EL (cell line): ENCODE results near the gene KLHL11.

Experiments used
- DNase-seq: peaks from one replicate; pipeline ENCODE4 v3.0.0-alpha.2; 2016

Gene KLHL11

DNA sequence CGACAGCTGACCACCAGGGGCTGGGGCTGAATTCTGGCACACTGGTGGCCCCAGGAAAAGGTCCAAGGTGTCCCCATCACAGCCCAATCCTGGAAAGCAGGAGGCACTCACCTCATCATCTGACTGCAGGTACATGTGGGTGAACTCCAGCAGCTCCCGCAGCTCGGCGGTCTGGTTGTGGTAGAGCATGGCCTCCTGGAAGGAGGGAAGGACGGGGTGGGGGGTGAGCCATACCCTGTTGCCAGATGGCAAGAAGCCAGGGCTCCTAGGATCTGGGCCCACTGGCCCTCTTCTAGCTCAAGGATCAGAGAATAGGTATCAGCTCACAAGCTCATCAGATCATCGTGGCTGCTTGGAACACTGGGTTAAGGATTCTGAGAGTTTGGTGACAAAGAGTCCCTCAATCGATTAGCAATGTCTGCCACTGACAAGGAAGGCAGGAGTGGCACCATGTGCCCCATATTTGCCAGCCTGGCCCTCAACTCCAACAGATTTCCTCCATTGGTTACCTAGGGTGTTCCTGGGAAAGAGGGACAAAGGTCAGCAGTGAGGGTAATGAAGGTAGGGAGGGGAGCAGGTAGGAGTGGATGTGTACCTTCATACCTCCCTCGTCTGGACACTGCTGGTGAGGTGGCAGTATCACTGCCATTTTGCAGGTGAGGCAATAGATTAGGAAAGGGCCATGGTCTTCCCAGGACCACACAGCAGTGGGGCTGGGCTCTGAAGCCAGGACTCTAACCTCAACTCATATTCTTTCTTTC, 58.4 kb downstream of the KLHL11 start:
- no peak for DNase-seq
